OCI-LY7 (cell line): ENCODE results near the gene TAGLN. TPM values are rescaled to one million over a fixed set of nuclear protein-coding genes. Genes with fewer than 3 reads are reported as not detected.

Experiments used
- BruUV-seq: library from RNA; stranded (reverse); fragments of 400-500 nt; replicated peaks from 2 replicates; lab custom pipeline; 2021; lab: Mats Ljungman, UMichigan
- CTCF ChIA-PET: fragments of 300-600 bp; sonication (Branson Sonifier 250); formaldehyde crosslinking; loops from one replicate; lab custom pipeline; 2022; ENCODE audit warnings: antibody characterized with exemption; ENCODE audit not compliant: unreplicated experiment; lab: Charles Lee
- POLR2A ChIA-PET: fragments of 300-600 bp; sonication (Branson Sonifier 250); formaldehyde crosslinking; loops from one replicate; lab custom pipeline; 2022; ENCODE audit warnings: antibody characterized with exemption; lab: Charles Lee
- DNase-seq: peaks from one replicate; pipeline ENCODE4 v3.0.0-alpha.2; 2015; ENCODE audit warnings: low spot score
- H2AFZ ChIP-seq: fragments of 200-600 bp; sonication (generic), shearing (Covaris generic); 2 replicates; pipeline ENCODE4 v1.6.1; 2014; ENCODE audit warnings: mild to moderate bottlenecking, antibody characterized with exemption, low read length, moderate library complexity
- H3K27ac ChIP-seq: fragments of 200-600 bp; sonication (generic); 2 replicates; pipeline ENCODE4 v1.5.1; 2014; ENCODE audit warnings: mixed run types, low read depth, mild to moderate bottlenecking, moderate library complexity, low read length, inconsistent platforms; ENCODE audit not compliant: poor library complexity, severe bottlenecking
- H3K36me3 ChIP-seq: fragments of 200-600 bp; sonication (generic); 2 replicates; pipeline ENCODE4 v1.6.1; 2014; ENCODE audit warnings: mild to moderate bottlenecking, antibody characterized with exemption, low read length, moderate library complexity, mixed read lengths; ENCODE audit not compliant: insufficient read depth
- H3K4me1 ChIP-seq: fragments of 200-600 bp; sonication (generic); 2 replicates; pipeline ENCODE4 v1.5.1; 2014; ENCODE audit warnings: mild to moderate bottlenecking, low read length; ENCODE audit not compliant: insufficient read depth, poor library complexity, severe bottlenecking
- H3K4me2 ChIP-seq: fragments of 200-600 bp; sonication (generic); 2 replicates; pipeline ENCODE4 v1.6.1; 2014; ENCODE audit warnings: mild to moderate bottlenecking, low read length
- H3K4me3 ChIP-seq: fragments of 200-600 bp; sonication (generic); 2 replicates; pipeline ENCODE4 v1.5.1; 2014; ENCODE audit warnings: mild to moderate bottlenecking, low read depth, low read length; ENCODE audit not compliant: poor library complexity, severe bottlenecking
- H3K79me2 ChIP-seq: fragments of 200-600 bp; sonication (generic); 2 replicates; pipeline ENCODE4 v1.6.1; 2016; ENCODE audit warnings: low read depth, mild to moderate bottlenecking, low read length, moderate library complexity, mixed read lengths; ENCODE audit not compliant: insufficient read depth
- H3K9me2 ChIP-seq: fragments of 200-600 bp; sonication (generic); 2 replicates; pipeline ENCODE4 v1.6.1; 2016; ENCODE audit warnings: mild to moderate bottlenecking, low read length, mixed read lengths; ENCODE audit not compliant: insufficient read depth
- H3K9me3 ChIP-seq: fragments of 200-600 bp; sonication (generic); 2 replicates; pipeline ENCODE4 v1.6.1; 2014; ENCODE audit warnings: mild to moderate bottlenecking, mixed run types, low read length, mixed read lengths
- H4K20me1 ChIP-seq: fragments of 200-600 bp; sonication (generic); 2 replicates; pipeline ENCODE4 v1.6.1; 2014; ENCODE audit warnings: mild to moderate bottlenecking, antibody characterized with exemption, low read length, moderate library complexity, mixed read lengths; ENCODE audit not compliant: insufficient read depth
- EZH2phosphoT487 ChIP-seq: fragments of 200-600 bp; sonication (generic); IDR thresholded peaks from 2 replicates; pipeline ENCODE4 v1.6.1; 2018; ENCODE audit warnings: low read depth, borderline replicate concordance, mild to moderate bottlenecking, mixed run types, antibody characterized with exemption, low read length, moderate library complexity, mixed read lengths
- intact Hi-C: fragments of 100-400 bp; cut with micrococcal nuclease; formaldehyde crosslinking; loops from one replicate; pipeline ENCODE4 v1.10.0; 2022; ENCODE audit not compliant: unreplicated experiment
- total RNA-seq, 2 experiments: library from RNA; depleted of rRNA in 1 of 2; stranded (reverse); fragments of >200 nt in 1 of 2; shearing (Covaris generic) in 1 of 2; gene quantifications; 2 replicates each; pipeline ENCODE4 v1.2.3, GENCODE V29; 2014 to 2022
- TF ChIP-seq, protein P1 (sequence below): fragments of 200-600 bp; sonication (generic); conservative IDR thresholded peaks from 2 replicates; pipeline ENCODE4 v1.5.1; 2014; ENCODE audit warnings: mild to moderate bottlenecking, antibody characterized with exemption, low read length, moderate library complexity, mixed read lengths

TAGLN gene
- total RNA-seq, 2 experiments from 2014 or later: 5.4 to 7.4 TPM

GRCh38 chr11:117192401-117192875 is 6.7 kb upstream of the TAGLN start:
- intact Hi-C loops: no loop called here
- Histone ChIP-seq H4K20me1 (no peaks in the 10 kb centered on the region), H3K4me3 (no peak overlapping the region), H2AFZ (no peak overlapping the region), H3K79me2 (no peaks in the 10 kb centered on the region), H3K36me3 (peaks cover 35% of the 10 kb centered on the region; the same call in 1 of the 2 replicates), H3K4me2 (no peak overlapping the region), H3K9me2 (no peaks in the 10 kb centered on the region), H3K27ac (no peak overlapping the region), H3K4me1 (peaks cover 20% of the 10 kb centered on the region), H3K9me3 (no peaks in the 10 kb centered on the region)
- ChIA-PET POLR2A (interaction anchor here (0.6 kb wide), 1 partner anchor 44 kb away, joined by 5 read pairs; no protein-coding TSS in a partner anchor), CTCF (no interaction called here)
- no TSS peak for BruUV-seq
- no peak for TF ChIP-seq EZH2phosphoT487
- TF ChIP-seq, protein P1, sequence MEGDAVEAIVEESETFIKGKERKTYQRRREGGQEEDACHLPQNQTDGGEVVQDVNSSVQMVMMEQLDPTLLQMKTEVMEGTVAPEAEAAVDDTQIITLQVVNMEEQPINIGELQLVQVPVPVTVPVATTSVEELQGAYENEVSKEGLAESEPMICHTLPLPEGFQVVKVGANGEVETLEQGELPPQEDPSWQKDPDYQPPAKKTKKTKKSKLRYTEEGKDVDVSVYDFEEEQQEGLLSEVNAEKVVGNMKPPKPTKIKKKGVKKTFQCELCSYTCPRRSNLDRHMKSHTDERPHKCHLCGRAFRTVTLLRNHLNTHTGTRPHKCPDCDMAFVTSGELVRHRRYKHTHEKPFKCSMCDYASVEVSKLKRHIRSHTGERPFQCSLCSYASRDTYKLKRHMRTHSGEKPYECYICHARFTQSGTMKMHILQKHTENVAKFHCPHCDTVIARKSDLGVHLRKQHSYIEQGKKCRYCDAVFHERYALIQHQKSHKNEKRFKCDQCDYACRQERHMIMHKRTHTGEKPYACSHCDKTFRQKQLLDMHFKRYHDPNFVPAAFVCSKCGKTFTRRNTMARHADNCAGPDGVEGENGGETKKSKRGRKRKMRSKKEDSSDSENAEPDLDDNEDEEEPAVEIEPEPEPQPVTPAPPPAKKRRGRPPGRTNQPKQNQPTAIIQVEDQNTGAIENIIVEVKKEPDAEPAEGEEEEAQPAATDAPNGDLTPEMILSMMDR: no peak
- no peak for DNase-seq

GRCh38 chr11:117193130-117194020 is 5.8 kb upstream of the TAGLN start:
- no peak for DNase-seq
- no peak overlapping the region for H3K27ac ChIP-seq
- POLR2A ChIA-PET: interaction anchor here (1.4 kb wide), 1 partner anchor 12 kb away, joined by 3 read pairs; no protein-coding TSS in a partner anchor

More at GRCh38 chr11:117193130-117194020, 5.8 kb upstream of the TAGLN start:
- Histone ChIP-seq H3K79me2 (no peaks in the 10 kb centered on the region), H3K4me3 (no peak overlapping the region), H4K20me1 (no peaks in the 10 kb centered on the region), H3K9me3 (no peaks in the 10 kb centered on the region), H3K9me2 (no peaks in the 10 kb centered on the region), H3K36me3 (peaks cover 35% of the 10 kb centered on the region; the same call in 1 of the 2 replicates), H3K4me1 (peaks cover 20% of the 10 kb centered on the region), H3K4me2 (no peak overlapping the region), H2AFZ (no peak overlapping the region)
- intact Hi-C loops: no loop called here
- BruUV-seq: no TSS peak
- CTCF ChIA-PET: no interaction called here
- TF ChIP-seq, protein P1: no peak
- TF ChIP-seq EZH2phosphoT487: no peak
